Hepatocyte (in vitro differentiated cells): Measurements from ENCODE around the gene SDHB. TPM values are rescaled to one million over a fixed set of nuclear protein-coding genes. Genes with fewer than 3 reads are reported as not detected.

Experiments
- DNase-seq: peaks from one replicate; pipeline ENCODE4 v3.0.0-alpha.2; 2016; ENCODE audit warnings: low spot score
- H2AFZ ChIP-seq: fragments of 200-600 bp; sonication (generic); 2 replicates; pipeline ENCODE4 v1.6.0; 2016; ENCODE audit warnings: antibody characterized with exemption, mild to moderate bottlenecking
- H3K27ac ChIP-seq: fragments of 200-600 bp; sonication (generic); 2 replicates; pipeline ENCODE4 v1.5.1; 2016; ENCODE audit warnings: mild to moderate bottlenecking
- H3K27me3 ChIP-seq: fragments of 200-600 bp; sonication (generic); 2 replicates; pipeline ENCODE4 v1.6.1; 2016
- H3K36me3 ChIP-seq: fragments of 200-600 bp; sonication (generic); replicated peaks from 2 replicates; pipeline ENCODE4 v1.5.1; 2016; ENCODE audit warnings: low read depth; ENCODE audit not compliant: insufficient read depth
- H3K4me1 ChIP-seq: fragments of 200-600 bp; sonication (generic); 2 replicates; pipeline ENCODE4 v1.5.1; 2016; ENCODE audit warnings: mild to moderate bottlenecking, moderate library complexity; ENCODE audit not compliant: insufficient read depth
- H3K4me2 ChIP-seq: fragments of 200-600 bp; sonication (generic); 2 replicates; pipeline ENCODE4 v1.6.0; 2016
- H3K4me3 ChIP-seq: fragments of 200-600 bp; sonication (generic); 2 replicates; pipeline ENCODE4 v1.5.1; 2016; ENCODE audit warnings: mild to moderate bottlenecking
- H3K79me2 ChIP-seq: fragments of 200-600 bp; sonication (generic); 2 replicates; pipeline ENCODE4 v1.6.0; 2017; ENCODE audit warnings: mild to moderate bottlenecking
- H3K9me2 ChIP-seq: fragments of 200-600 bp; sonication (generic); replicated peaks from 2 replicates; pipeline ENCODE4 v1.6.0; 2017; ENCODE audit warnings: mild to moderate bottlenecking; ENCODE audit not compliant: insufficient read depth
- H3K9me3 ChIP-seq: fragments of 200-600 bp; sonication (generic); 2 replicates; pipeline ENCODE4 v1.5.1; 2016; ENCODE audit warnings: low read depth, mild to moderate bottlenecking
- H4K20me1 ChIP-seq: fragments of 200-600 bp; sonication (generic); 2 replicates; pipeline ENCODE4 v1.6.0; 2016; ENCODE audit warnings: mild to moderate bottlenecking; ENCODE audit not compliant: insufficient read depth, poor library complexity, severe bottlenecking
- CTCF ChIP-seq: fragments of 200-600 bp; sonication (generic); IDR thresholded peaks from 2 replicates; pipeline ENCODE4 v1.5.1; 2016; ENCODE audit warnings: antibody characterized with exemption, mild to moderate bottlenecking; ENCODE audit not compliant: poor library complexity
- EZH2 ChIP-seq: fragments of 200-600 bp; sonication (generic); IDR thresholded peaks from 2 replicates; pipeline ENCODE4 v1.6.1; 2016; ENCODE audit warnings: antibody characterized with exemption, mild to moderate bottlenecking, borderline replicate concordance
- EZH2phosphoT487 ChIP-seq: fragments of 200-600 bp; sonication (generic); IDR thresholded peaks from one replicate; pipeline ENCODE4 v1.6.1; 2018; ENCODE audit warnings: antibody characterized with exemption, mild to moderate bottlenecking, low read depth, moderate library complexity; ENCODE audit not compliant: unreplicated experiment, severe bottlenecking
- WGBS: methylation state at CpG from one replicate; pipeline ENCODE4 v1.1.6; 2016; ENCODE audit warnings: low lambda C conversion rate; ENCODE audit errors: missing lambda C conversion rate; 5-methylcytosine and 5-hydroxymethylcytosine counted together
- polyA plus RNA-seq: library from polyadenylated mRNA; unstranded; fragments of >200 nt; fragmentation: Nextera tagmentation; extraction: Ambion mirVana; gene quantifications from 2 replicates; pipeline ENCODE4 v1.2.1, GENCODE V29; 2016
- total RNA-seq: library from RNA; depleted of rRNA; stranded (reverse); fragments of >200 nt; gene quantifications from 2 replicates; pipeline ENCODE4 v1.2.3, GENCODE V29; 2014

SDHB gene
- total and polyA plus RNA-seq, 2 experiments from 2014 or later = 144 to 175 TPM

GRCh38 chr1:16989676-16990391 is 64.0 kb downstream of the SDHB start:
- no peak overlapping the region for H2AFZ ChIP-seq
- no peaks in the 10 kb centered on the region for H3K36me3 ChIP-seq
- H3K4me1 ChIP-seq = no peaks in the 10 kb centered on the region
- no peaks in the 10 kb centered on the region for H4K20me1 ChIP-seq
- no peak overlapping the region for H3K4me2 ChIP-seq
- H3K27ac ChIP-seq = no peak overlapping the region
- no peaks in the 10 kb centered on the region for H3K9me2 ChIP-seq
- no peaks in the 10 kb centered on the region for H3K9me3 ChIP-seq
- no peaks in the 10 kb centered on the region for H3K79me2 ChIP-seq
- TF ChIP-seq EZH2 = no peak
- no peak for TF ChIP-seq EZH2phosphoT487
- no peak for TF ChIP-seq CTCF
- WGBS = 96% methylated on average over 21 of the region's 22 CpGs
- no peaks in the 10 kb centered on the region for H3K27me3 ChIP-seq
- H3K4me3 ChIP-seq = no peak overlapping the region
- DNase-seq = no peak

DNA sequence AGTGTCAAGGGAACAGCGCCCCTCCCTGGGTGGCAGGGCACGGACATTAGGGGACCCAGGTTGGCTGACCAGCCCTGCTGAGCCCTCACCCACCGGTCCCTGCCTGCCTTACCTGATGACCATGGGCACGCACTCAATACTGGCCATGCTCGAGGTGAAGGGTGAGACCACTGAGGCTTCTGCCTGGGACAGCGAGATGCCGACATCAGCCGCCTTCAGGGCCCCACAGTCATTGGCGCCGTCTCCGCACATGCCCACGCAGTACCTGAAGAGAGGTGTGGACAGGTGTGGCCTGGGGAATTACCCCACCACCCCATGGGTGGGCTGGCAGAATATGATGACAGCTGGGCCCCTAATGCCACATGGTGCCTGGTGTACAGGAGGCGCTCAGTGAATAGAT is 65.6 kb downstream of the SDHB start:
- Histone ChIP-seq H4K20me1 (no peaks in the 10 kb centered on the region), H3K9me2 (no peaks in the 10 kb centered on the region), H3K27me3 (no peaks in the 10 kb centered on the region), H3K27ac (no peak overlapping the region), H3K4me1 (peaks cover 12% of the 10 kb centered on the region), H3K79me2 (no peaks in the 10 kb centered on the region), H3K9me3 (no peaks in the 10 kb centered on the region), H3K4me2 (no peak overlapping the region), H2AFZ (no peak overlapping the region), H3K4me3 (no peak overlapping the region), H3K36me3 (no peaks in the 10 kb centered on the region)
- TF ChIP-seq CTCF (no peak), EZH2 (no peak), EZH2phosphoT487 (no peak)
- WGBS = 95% methylated on average over 13 of the region's 13 CpGs
- DNase-seq = no peak

DNA sequence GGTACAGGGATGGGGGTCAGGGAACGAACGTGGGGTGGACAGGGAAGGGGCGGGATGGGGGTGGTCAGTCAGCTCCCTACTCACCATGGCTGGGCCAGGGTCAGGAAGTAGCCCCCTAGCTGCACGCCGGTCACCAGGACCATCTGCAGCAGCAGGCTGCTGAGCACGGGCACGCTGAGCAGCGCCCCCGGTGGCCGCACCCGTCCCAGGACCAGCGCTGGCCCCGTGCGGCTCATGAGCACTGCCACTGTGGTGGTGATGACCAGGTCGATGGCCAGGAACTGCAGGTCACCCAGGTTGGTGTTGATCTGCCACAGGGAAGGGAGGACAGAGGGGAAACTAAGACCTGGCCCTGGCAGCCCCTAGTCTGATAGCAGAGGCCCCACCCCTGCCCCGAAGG is 66.9 kb downstream of the SDHB start:
- Histone ChIP-seq H2AFZ (no peak overlapping the region), H3K9me2 (no peaks in the 10 kb centered on the region), H3K9me3 (no peaks in the 10 kb centered on the region), H3K4me3 (no peak overlapping the region), H3K27ac (no peak overlapping the region), H3K79me2 (no peaks in the 10 kb centered on the region), H3K4me1 (peaks cover 14% of the 10 kb centered on the region), H3K36me3 (no peaks in the 10 kb centered on the region), H4K20me1 (no peaks in the 10 kb centered on the region), H3K27me3 (no peaks in the 10 kb centered on the region), H3K4me2 (no peak overlapping the region)
- no peak for DNase-seq
- TF ChIP-seq CTCF (peak; percentile 32), EZH2phosphoT487 (no peak)
- WGBS = 64% methylated on average over 11 of the region's 16 CpGs
